Ishikawa (cell line): ENCODE results near the gene MADD.

Source experiments
- CEBPB ChIP-seq: IDR thresholded peaks from 2 replicates; pipeline ENCODE4 v1.6.1; 2012
- CREB1 ChIP-seq: IDR thresholded peaks from 2 replicates; pipeline ENCODE4 v1.6.1; 2012; ENCODE audit warnings: low read depth
- EGR1 ChIP-seq: IDR thresholded peaks from 2 replicates; pipeline ENCODE4 v1.6.1; 2012
- EP300 ChIP-seq: IDR thresholded peaks from 2 replicates; pipeline ENCODE4 v1.6.1; 2012; ENCODE audit warnings: borderline replicate concordance
- FOXM1 ChIP-seq: IDR thresholded peaks from 2 replicates; pipeline ENCODE4 v1.6.1; 2012; ENCODE audit warnings: low read depth, borderline replicate concordance
- MAX ChIP-seq: IDR thresholded peaks from 2 replicates; pipeline ENCODE4 v1.6.1; 2012
- NFIC ChIP-seq: IDR thresholded peaks from 2 replicates; pipeline ENCODE4 v1.6.1; 2012
- RAD21 ChIP-seq: IDR thresholded peaks from 2 replicates; pipeline ENCODE4 v1.6.1; 2012; ENCODE audit warnings: low read depth
- REST ChIP-seq: IDR thresholded peaks from 2 replicates; pipeline ENCODE4 v1.6.1; 2012; ENCODE audit warnings: low read depth, mild to moderate bottlenecking
- TAF1 ChIP-seq: IDR thresholded peaks from 2 replicates; pipeline ENCODE4 v1.6.1; 2012; ENCODE audit warnings: low read depth, mild to moderate bottlenecking
- TCF12 ChIP-seq: IDR thresholded peaks from 2 replicates; pipeline ENCODE4 v1.6.1; 2012; ENCODE audit warnings: low read depth
- TEAD4 ChIP-seq: IDR thresholded peaks from 2 replicates; pipeline ENCODE4 v1.6.1; 2012
- YY1 ChIP-seq: IDR thresholded peaks from 2 replicates; pipeline ENCODE4 v1.6.1; 2012; ENCODE audit warnings: low read depth
- ZBTB7A ChIP-seq: IDR thresholded peaks from 2 replicates; pipeline ENCODE4 v1.6.1; 2012; ENCODE audit warnings: low read depth
- TF ChIP-seq, protein P1 (sequence below): IDR thresholded peaks from 2 replicates; pipeline ENCODE4 v1.6.1; 2012

MADD gene

GRCh38 chr11:47336595-47336994 lies 66.7 kb downstream of the MADD start:
- TF ChIP-seq REST: no peak
- TF ChIP-seq CREB1: no peak
- no peak for TF ChIP-seq TCF12
- TF ChIP-seq ZBTB7A: no peak
- no peak for TF ChIP-seq TEAD4
- TF ChIP-seq RAD21: no peak
- TF ChIP-seq MAX: no peak
- TF ChIP-seq EGR1: no peak
- TF ChIP-seq NFIC: no peak
- no peak for TF ChIP-seq FOXM1
- TF ChIP-seq, protein P1, sequence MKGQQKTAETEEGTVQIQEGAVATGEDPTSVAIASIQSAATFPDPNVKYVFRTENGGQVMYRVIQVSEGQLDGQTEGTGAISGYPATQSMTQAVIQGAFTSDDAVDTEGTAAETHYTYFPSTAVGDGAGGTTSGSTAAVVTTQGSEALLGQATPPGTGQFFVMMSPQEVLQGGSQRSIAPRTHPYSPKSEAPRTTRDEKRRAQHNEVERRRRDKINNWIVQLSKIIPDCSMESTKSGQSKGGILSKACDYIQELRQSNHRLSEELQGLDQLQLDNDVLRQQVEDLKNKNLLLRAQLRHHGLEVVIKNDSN: no peak
- TF ChIP-seq TAF1: no peak

DNA sequence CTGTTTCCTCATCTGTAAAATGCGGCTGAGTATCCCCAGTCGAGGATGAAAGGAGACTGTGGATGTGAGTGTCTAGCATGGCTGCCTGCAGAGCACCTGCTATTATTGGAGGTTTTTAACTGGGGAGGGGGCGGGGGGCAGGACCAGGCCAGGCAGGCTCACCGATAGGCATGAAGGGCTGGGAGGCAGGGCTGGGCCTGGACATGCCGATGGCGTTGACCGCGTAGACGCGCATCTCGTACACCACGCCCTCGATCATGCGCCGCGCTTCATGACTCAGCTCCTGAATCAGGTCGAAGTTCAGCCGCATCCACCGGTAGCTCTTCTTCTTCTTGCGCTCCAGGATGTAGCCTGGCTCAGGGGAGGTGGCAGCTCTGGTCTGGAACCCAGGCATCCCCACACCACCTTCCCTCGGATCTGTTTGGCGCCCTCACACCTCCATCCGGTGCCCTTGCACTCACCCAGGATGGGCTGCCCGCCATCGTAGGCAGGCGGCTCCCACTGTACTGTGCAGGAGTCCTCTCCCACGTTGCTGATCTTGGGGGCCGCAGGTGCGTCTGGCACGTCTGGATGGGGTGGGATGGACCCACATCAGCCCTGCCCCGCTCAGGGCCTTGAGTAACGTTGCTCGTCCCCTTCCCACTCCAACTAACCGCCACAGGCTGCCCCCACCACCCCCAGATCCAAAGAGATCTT lies 67.4 kb downstream of the MADD start:
- TF ChIP-seq, protein P1: no peak
- no peak for TF ChIP-seq TCF12

GRCh38 chr11:47338396-47339241 lies 68.7 kb downstream of the MADD start:
- TF ChIP-seq REST (no peak), MAX (no peak), EP300 (no peak), TEAD4 (no peak), YY1 (no peak), CEBPB (no peak), FOXM1 (no peak), TAF1 (no peak), TCF12 (no peak), RAD21 (no peak), CREB1 (no peak), NFIC (no peak)
- TF ChIP-seq, protein P1: no peak

DNA sequence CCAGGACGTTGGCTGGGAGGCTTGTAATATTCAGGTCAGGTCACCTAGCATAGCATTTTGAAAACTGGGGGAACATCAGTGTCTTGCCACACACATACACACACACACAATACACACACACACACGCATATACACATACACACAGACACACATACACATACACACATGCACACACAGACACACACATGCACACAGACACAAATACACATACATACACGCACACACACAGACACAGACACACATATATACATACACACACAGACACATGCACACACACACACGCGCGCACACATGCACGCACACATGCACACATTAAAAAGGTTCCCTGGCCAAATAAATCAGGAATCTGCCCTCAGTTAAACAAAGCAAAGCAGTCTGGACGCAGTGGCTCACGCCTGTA lies 70.1 kb downstream of the MADD start:
- TF ChIP-seq EGR1: no peak
- TF ChIP-seq CREB1: no peak
- no peak for TF ChIP-seq EP300
- no peak for TF ChIP-seq RAD21
- no peak for TF ChIP-seq TEAD4
- no peak for TF ChIP-seq YY1
- TF ChIP-seq ZBTB7A: no peak
- TF ChIP-seq, protein P1: no peak
- no peak for TF ChIP-seq TCF12
- TF ChIP-seq TAF1: no peak
- TF ChIP-seq CEBPB: no peak
- no peak for TF ChIP-seq FOXM1
- TF ChIP-seq NFIC: no peak
- no peak for TF ChIP-seq MAX
- no peak for TF ChIP-seq REST
